Right lobe of liver (tissue), 4 donors: ENCODE measurements around the gene AADACL2.

Experiments used
- CTCF ChIP-seq, 4 donors: fragments of 200-600 bp in 3 of 4; fragments of 450-650 bp in 1 of 4; IDR thresholded peaks; one replicate each; pipeline versions ENCODE4 v1.5.1 to v1.8.0; 2016 to 2022; ENCODE audit warnings: antibody characterized with exemption in 4 of 4, mild to moderate bottlenecking in 2 of 4
- POLR2A ChIP-seq: fragments of 450-650 bp; IDR thresholded peaks from one replicate; pipeline ENCODE4 v1.6.1; 2017; ENCODE audit warnings: antibody characterized with exemption, mild to moderate bottlenecking
- donor health status: DM: no; HTN: no; CAD: no.
- donor health status: DM: no; HTN: no; CAD: no.
- donor health status: DM: no; HTN: yes; CAD: no.

DNA sequence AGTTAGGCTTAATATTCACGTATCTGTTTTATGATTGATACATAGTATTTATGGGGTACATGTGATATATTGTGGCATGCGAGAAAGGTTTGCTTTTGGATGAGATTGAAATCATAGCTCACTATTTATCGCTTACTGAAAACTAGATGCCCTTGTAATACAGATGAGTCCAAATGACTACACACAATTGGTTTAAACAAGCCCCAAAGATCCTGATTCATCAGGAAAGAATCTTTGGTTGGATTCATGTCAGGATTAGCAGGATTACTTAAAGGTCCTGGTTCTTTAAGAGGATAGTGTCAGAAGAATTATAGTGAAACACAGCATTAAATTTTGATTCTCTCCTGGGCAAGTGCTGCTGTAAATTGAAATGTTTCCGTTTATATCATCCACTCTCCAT is 61.5 kb downstream of the AADACL2 start:
- TF ChIP-seq CTCF (IDR thresholded peaks at IDR 0.05) (no peak), POLR2A (no peak)
